ENCODE measurements around the gene FEN1. TPM values are rescaled to one million over a fixed set of nuclear protein-coding genes. Genes with fewer than 3 reads are reported as not detected.

FEN1 gene
- polyA plus RNA-seq, 2 of the 4 experiments (the other 2 are of a cell fraction) = 38.4 to 105 TPM

- Histone ChIP-seq H3K4me1 (peaks cover 69% of the 10 kb centered on the region), H3K27ac (peak overlapping the region in 1 of 2 experiments; percentile 9; a peak in 1 of 6 replicates), H3K9me3 (no peaks in the 10 kb centered on the region), H3K4me3 (no peak overlapping the region), H3K4me2 (no peak overlapping the region)
- CTCF ChIA-PET = interaction anchor here (1.0 to 7.2 kb wide), 3 partner anchors 15 to 29 kb away, joined by 3 to 42 read pairs (median 12); no protein-coding TSS in a partner anchor
- no peak for FAIRE-seq
- no peak for ATAC-seq
- TF ChIP-seq ZFP36 (IDR thresholded peaks at IDR 0.05; ENCODE audit: borderline replicate concordance, partially characterized antibody) (no peak), CEBPB (IDR thresholded peaks at IDR 0.05) (no peak), MAFK (IDR thresholded peaks at IDR 0.05; ENCODE audit: partially characterized antibody) (no peak), RFX5 (IDR thresholded peaks at IDR 0.05) (no peak), ELK1 (IDR thresholded peaks at IDR 0.05; ENCODE audit: low read depth, low read length) (no peak), REST (IDR thresholded peaks at IDR 0.05) (no peak), JUN (IDR thresholded peaks at IDR 0.05) (no peak), EP300 (IDR thresholded peaks at IDR 0.05) (no peak), FOSB (CRISPR knock-in tag; IDR thresholded peaks at IDR 0.05) (no peak), HOXB13 (CRISPR knock-in tag; IDR thresholded peaks at IDR 0.05; ENCODE audit: low read depth) (no peak), ZC3H11A (IDR thresholded peaks at IDR 0.05) (no peak), BCL3 (IDR thresholded peaks at IDR 0.05) (no peak), CBX8 (IDR thresholded peaks at IDR 0.05) (no peak), POLR2AphosphoS2 (conservative IDR thresholded peaks at IDR 0.05; ENCODE audit: low read length) (no peak)
- 77% methylated on average over 11 of the region's 15 CpGs for WGBS (ENCODE audit: missing lambda C conversion rate)
- POLR2A ChIA-PET = no interaction called here
- DNase-seq (ENCODE audit: low read depth in 1 of 2, low spot score in 1 of 2) = no peak
These were observed 29.9 kb upstream of the FEN1 start for GRCh38 chr11:61762798-61763197.

GRCh38 chr11:61763930-61764605, 28.6 kb upstream of the FEN1 start:
- Histone ChIP-seq H3K27ac (peak overlapping the region in 1 of 2 experiments; percentile 74; a peak in 3 of 6 replicates), H3K4me3 (no peak overlapping the region), H3K4me1 (peaks cover 67% of the 10 kb centered on the region), H3K9me3 (no peaks in the 10 kb centered on the region), H3K4me2 (no peak overlapping the region)
- no peak for TF ChIP-seq HEYL (CRISPR knock-in tag; IDR thresholded peaks at IDR 0.05)
- no peak for TF ChIP-seq ZFP36 (IDR thresholded peaks at IDR 0.05; ENCODE audit: borderline replicate concordance, partially characterized antibody)
- no peak for TF ChIP-seq EHMT2 (IDR thresholded peaks at IDR 0.05; ENCODE audit: low read depth)
- TF ChIP-seq FOXS1 (CRISPR knock-in tag; IDR thresholded peaks at IDR 0.05) = no peak
- no peak for TF ChIP-seq EHF (CRISPR knock-in tag; IDR thresholded peaks at IDR 0.05)
- no peak for TF ChIP-seq MAX (IDR thresholded peaks at IDR 0.05)
- TF ChIP-seq HDAC2 (IDR thresholded peaks at IDR 0.05) = no peak
- no peak for TF ChIP-seq KDM5A (IDR thresholded peaks at IDR 0.05)
- no peak for TF ChIP-seq TFCP2L1 (CRISPR knock-in tag; IDR thresholded peaks at IDR 0.05)
- TF ChIP-seq ZC3H11A (IDR thresholded peaks at IDR 0.05) = no peak
- no peak for TF ChIP-seq HOXA7 (CRISPR knock-in tag; IDR thresholded peaks at IDR 0.05)
- no peak for TF ChIP-seq PHF8 (IDR thresholded peaks at IDR 0.05; ENCODE audit: borderline replicate concordance, low read depth)
- TF ChIP-seq CBX2 (IDR thresholded peaks at IDR 0.05; ENCODE audit: borderline replicate concordance, low read depth) = no peak
- TF ChIP-seq RCOR1 (IDR thresholded peaks at IDR 0.05; ENCODE audit: low read depth, low read length) = no peak
- TF ChIP-seq BCL3 (IDR thresholded peaks at IDR 0.05) = no peak
- TF ChIP-seq FOSL2 (IDR thresholded peaks at IDR 0.05) = no peak
- TF ChIP-seq FOSL2 (CRISPR knock-in tag; IDR thresholded peaks at IDR 0.05) = no peak
- no peak for TF ChIP-seq HOXB13 (CRISPR knock-in tag; IDR thresholded peaks at IDR 0.05; ENCODE audit: low read depth)
- TF ChIP-seq SREBF2 (IDR thresholded peaks at IDR 0.05) = no peak
- TF ChIP-seq ATOH8 (CRISPR knock-in tag; IDR thresholded peaks at IDR 0.05; ENCODE audit: low read depth) = no peak
- ChIA-PET CTCF (interaction anchor here (0.6 to 7.2 kb wide), 7 partner anchors 11 to 321 kb away, joined by 3 to 42 read pairs (median 4); no protein-coding TSS in a partner anchor), POLR2A (no interaction called here)
- ATAC-seq (no peak), DNase-seq (ENCODE audit: low read depth in 1 of 2, low spot score in 1 of 2) (no peak), FAIRE-seq (no peak)
- 85% methylated on average over 19 of the region's 23 CpGs for WGBS (ENCODE audit: missing lambda C conversion rate)

Data from A549 (cell line).